Measurements from ENCODE around the gene FAM170A. TPM values are rescaled to one million over a fixed set of nuclear protein-coding genes. Genes with fewer than 3 reads are reported as not detected.

Gene FAM170A
- total and polyA plus RNA-seq, 2 experiments from 2014 or later, result not detected

- H2AFZ ChIP-seq, result no peak overlapping the region
- no peak for DNase-seq
- in situ Hi-C loops (cut with MboI), result no loop called here
- TF ChIP-seq EZH2 (IDR thresholded peaks at IDR 0.05; ENCODE audit: insufficient read depth, poor library complexity, severe bottlenecking) (no peak), EZH2phosphoT487 (IDR thresholded peaks at IDR 0.05; ENCODE audit: insufficient read depth, low read depth) (no peak)
- H3K4me1 ChIP-seq (ENCODE audit: insufficient read depth), result no peaks in the 10 kb centered on the region
- H3K27ac ChIP-seq, result no peak overlapping the region
- no peaks in the 10 kb centered on the region for H3K27me3 ChIP-seq (replicated peaks; ENCODE audit: insufficient read depth)
- WGBS, 2 experiments (ENCODE audit: low coverage in 1 of 2, low lambda C conversion rate in 2 of 2, missing lambda C conversion rate in 2 of 2), result 16 to 26% methylated on average over 2 of the region's 2 CpGs
- no peak overlapping the region for H3K9ac ChIP-seq
- no peaks in the 10 kb centered on the region for H3K79me2 ChIP-seq (ENCODE audit: insufficient read depth)
- H3K4me3 ChIP-seq, result no peak overlapping the region
- no peak overlapping the region for H3K4me2 ChIP-seq (ENCODE audit: unreplicated experiment)
- H3K36me3 ChIP-seq (ENCODE audit: low read depth), result no peaks in the 10 kb centered on the region
- H3K9me3 ChIP-seq (ENCODE audit: low read depth), result no peaks in the 10 kb centered on the region
- no peaks in the 10 kb centered on the region for H3F3A ChIP-seq (ENCODE audit: insufficient read depth)
- H4K20me1 ChIP-seq (ENCODE audit: insufficient read depth), result no peaks in the 10 kb centered on the region
- H3K9me2 ChIP-seq (ENCODE audit: insufficient read depth), result no peaks in the 10 kb centered on the region
Observed at GRCh38 chr5:119597728-119598298, 31.5 kb upstream of the FAM170A start.

GRCh38 chr5:119613937-119614336, 15.4 kb upstream of the FAM170A start:
- Histone ChIP-seq H3F3A (ENCODE audit: insufficient read depth) (no peaks in the 10 kb centered on the region), H3K79me2 (ENCODE audit: insufficient read depth) (no peaks in the 10 kb centered on the region), H3K27ac (no peak overlapping the region), H3K27me3 (replicated peaks; ENCODE audit: insufficient read depth) (no peaks in the 10 kb centered on the region), H2AFZ (no peak overlapping the region), H4K20me1 (ENCODE audit: insufficient read depth) (no peaks in the 10 kb centered on the region), H3K4me1 (ENCODE audit: insufficient read depth) (no peaks in the 10 kb centered on the region), H3K36me3 (ENCODE audit: low read depth) (no peaks in the 10 kb centered on the region), H3K9ac (no peak overlapping the region), H3K4me3 (no peak overlapping the region), H3K9me3 (ENCODE audit: low read depth) (no peaks in the 10 kb centered on the region), H3K4me2 (ENCODE audit: unreplicated experiment) (no peak overlapping the region), H3K9me2 (ENCODE audit: insufficient read depth) (no peaks in the 10 kb centered on the region)
- DNase-seq, result no peak
- in situ Hi-C loops (cut with MboI), result no loop called here
- TF ChIP-seq EZH2phosphoT487 (IDR thresholded peaks at IDR 0.05; ENCODE audit: insufficient read depth, low read depth) (no peak), EZH2 (IDR thresholded peaks at IDR 0.05; ENCODE audit: insufficient read depth, poor library complexity, severe bottlenecking) (no peak)

GRCh38 chr5:119614838-119615237, 14.5 kb upstream of the FAM170A start:
- no peak overlapping the region for H3K9ac ChIP-seq
- in situ Hi-C loops (cut with MboI), result no loop called here
- DNase-seq, result no peak
- H3F3A ChIP-seq (ENCODE audit: insufficient read depth), result no peaks in the 10 kb centered on the region
- H3K27me3 ChIP-seq (replicated peaks; ENCODE audit: insufficient read depth), result no peaks in the 10 kb centered on the region
- TF ChIP-seq EZH2 (IDR thresholded peaks at IDR 0.05; ENCODE audit: insufficient read depth, poor library complexity, severe bottlenecking) (no peak), EZH2phosphoT487 (IDR thresholded peaks at IDR 0.05; ENCODE audit: insufficient read depth, low read depth) (no peak)
- no peaks in the 10 kb centered on the region for H3K4me1 ChIP-seq (ENCODE audit: insufficient read depth)
- 31 to 32% methylated on average over 2 of the region's 2 CpGs for WGBS, 2 experiments (ENCODE audit: low coverage in 1 of 2, low lambda C conversion rate in 2 of 2, missing lambda C conversion rate in 2 of 2)
- no peaks in the 10 kb centered on the region for H3K79me2 ChIP-seq (ENCODE audit: insufficient read depth)
- no peaks in the 10 kb centered on the region for H3K9me2 ChIP-seq (ENCODE audit: insufficient read depth)
- no peak overlapping the region for H2AFZ ChIP-seq
- H3K4me3 ChIP-seq, result no peak overlapping the region
- no peaks in the 10 kb centered on the region for H3K9me3 ChIP-seq (ENCODE audit: low read depth)
- no peak overlapping the region for H3K27ac ChIP-seq
- H4K20me1 ChIP-seq (ENCODE audit: insufficient read depth), result no peaks in the 10 kb centered on the region
- H3K36me3 ChIP-seq (ENCODE audit: low read depth), result no peaks in the 10 kb centered on the region
- no peak overlapping the region for H3K4me2 ChIP-seq (ENCODE audit: unreplicated experiment)

GRCh38 chr5:119626086-119626485, 3.3 kb upstream of the FAM170A start:
- H3K27me3 ChIP-seq (replicated peaks; ENCODE audit: insufficient read depth), result no peaks in the 10 kb centered on the region
- H3F3A ChIP-seq (ENCODE audit: insufficient read depth), result no peaks in the 10 kb centered on the region
- no peak overlapping the region for H3K27ac ChIP-seq
- H3K9ac ChIP-seq, result no peak overlapping the region
- no peak for TF ChIP-seq EZH2 (IDR thresholded peaks at IDR 0.05; ENCODE audit: insufficient read depth, poor library complexity, severe bottlenecking)
- TF ChIP-seq EZH2phosphoT487 (IDR thresholded peaks at IDR 0.05; ENCODE audit: insufficient read depth, low read depth), result no peak
- H3K4me2 ChIP-seq (ENCODE audit: unreplicated experiment), result no peak overlapping the region
- WGBS, 2 experiments (ENCODE audit: low coverage in 1 of 2, low lambda C conversion rate in 2 of 2, missing lambda C conversion rate in 2 of 2), result 13 to 15% methylated on average over 2 of the region's 2 CpGs
- H2AFZ ChIP-seq, result no peak overlapping the region
- H4K20me1 ChIP-seq (ENCODE audit: insufficient read depth), result no peaks in the 10 kb centered on the region
- H3K9me2 ChIP-seq (ENCODE audit: insufficient read depth), result no peaks in the 10 kb centered on the region
- no peaks in the 10 kb centered on the region for H3K36me3 ChIP-seq (ENCODE audit: low read depth)
- in situ Hi-C loops (cut with MboI), result loop anchor here (25.0 kb wide), 1 partner anchor 89 kb away; no protein-coding TSS in a partner anchor
- H3K9me3 ChIP-seq (ENCODE audit: low read depth), result no peaks in the 10 kb centered on the region
- no peaks in the 10 kb centered on the region for H3K79me2 ChIP-seq (ENCODE audit: insufficient read depth)
- no peak overlapping the region for H3K4me3 ChIP-seq
- no peak for DNase-seq
- no peaks in the 10 kb centered on the region for H3K4me1 ChIP-seq (ENCODE audit: insufficient read depth)

Measured in GM23248 (cell line).